OCI-LY1 (cell line): ENCODE data around the gene ZNG1B.
"Not testable (repeated sequence)": the region's sequence is repeated elsewhere in the genome, so short reads cannot be mapped to it uniquely, and the experiment has no call there.

Experiments
- CTCF ChIP-seq: fragments of 200-600 bp; sonication (generic), shearing (Covaris generic); IDR thresholded peaks from 2 replicates; pipeline ENCODE4 v1.5.1; 2017; ENCODE audit warnings: mild to moderate bottlenecking, antibody characterized with exemption, low read length, moderate library complexity, mixed read lengths
- EZH2 ChIP-seq: fragments of 200-600 bp; sonication (generic), shearing (Covaris generic); IDR thresholded peaks from 2 replicates; pipeline ENCODE4 v1.8.0; 2017; ENCODE audit warnings: borderline replicate concordance, mixed run types, mild to moderate bottlenecking, antibody characterized with exemption, low read length, moderate library complexity, mixed read lengths

- not testable (repeated sequence) for TF ChIP-seq EZH2, CTCF
These were observed 62.6 kb downstream of the ZNG1B start for GRCh38 chr2:113499886-113500722.
